HCT116 (cell line): ENCODE data around the gene SF3B1. TPM values are rescaled to one million over a fixed set of nuclear protein-coding genes. Genes with fewer than 3 reads are reported as not detected.

Experiments
- ATAC-seq: fragments of 200-7000 bp; cut with Tn5 transposase; 2 replicates; pipeline ENCODE4 v1.9.1; 2020; ENCODE audit warnings: mild to moderate bottlenecking, moderate library complexity
- BruUV-seq: library from RNA; stranded (reverse); fragments of 400-500 nt; replicated peaks from 2 replicates; lab custom pipeline; 2021; lab: Mats Ljungman, UMichigan
- CTCF ChIA-PET: fragments of 300-600 bp; sonication (Branson Sonifier 250); formaldehyde crosslinking; loops from one replicate; lab custom pipeline; 2021; ENCODE audit warnings: antibody characterized with exemption; lab: Charles Lee
- POLR2A ChIA-PET: fragments of 300-600, 350-600 bp; sonication (Branson Sonifier 250); formaldehyde crosslinking; loops from one replicate; lab custom pipeline; 2021; ENCODE audit warnings: antibody characterized with exemption; lab: Charles Lee
- RAD21 ChIA-PET, 2 experiments: fragments of 300-600 bp; sonication (Branson Sonifier 250); formaldehyde crosslinking; loops; one replicate each; lab custom pipeline; 2023; ENCODE audit warnings: low total read pairs in 2 of 2; ENCODE audit not compliant: uncharacterized antibody in 2 of 2, unreplicated experiment in 2 of 2, low non-redundant PET in 1 of 2; lab: Charles Lee
- DNase-seq: peaks from one replicate; pipeline ENCODE4 v3.0.0-alpha.2; 2010; ENCODE audit warnings: low read depth, low spot score
- H2AFZ ChIP-seq: fragments of 200-600 bp; shearing (Covaris generic), sonication (generic); 2 replicates; pipeline ENCODE4 v1.6.1; 2017; ENCODE audit warnings: low read depth, mixed run types, mixed read lengths, antibody characterized with exemption, low read length; ENCODE audit not compliant: poor library complexity, severe bottlenecking
- H3K27ac ChIP-seq: 2 replicates; pipeline ENCODE4 v1.5.1; 2012; ENCODE audit warnings: low read depth, low read length
- H3K27me3 ChIP-seq: fragments of 200-600 bp; sonication (generic); 2 replicates; pipeline ENCODE4 v1.6.1; 2016; ENCODE audit warnings: mixed run types, low read length, mixed read lengths; ENCODE audit not compliant: insufficient read depth
- H3K36me3 ChIP-seq, 2 experiments: fragments of 200-500 bp in 1 of 2; fragments of 200-600 bp in 1 of 2; sonication (Bioruptor generic) in 1 of 2; sonication (generic) in 1 of 2; 2 replicates each; pipeline versions ENCODE4 v1.5.1 to v1.6.1; 2014 to 2016; ENCODE audit warnings: low read length in 2 of 2, inconsistent platforms in 1 of 2, mixed read lengths in 1 of 2, mixed run types in 1 of 2; ENCODE audit not compliant: insufficient read depth in 2 of 2, control insufficient read depth in 1 of 2
- H3K4me1 ChIP-seq, 2 experiments: fragments of 200-600 bp in 1 of 2; sonication (generic) in 1 of 2; 2 replicates each; pipeline versions ENCODE4 v1.5.1 to v1.6.1; 2012 to 2017; ENCODE audit warnings: low read length in 2 of 2, inconsistent platforms in 1 of 2, mild to moderate bottlenecking in 1 of 2, mixed read lengths in 1 of 2, mixed run types in 1 of 2, moderate library complexity in 1 of 2; ENCODE audit not compliant: insufficient read depth in 2 of 2, control insufficient read depth in 1 of 2
- H3K4me2 ChIP-seq: fragments of 200-600 bp; sonication (generic); 2 replicates; pipeline ENCODE4 v1.6.1; 2017; ENCODE audit warnings: mixed run types, low read length, mixed read lengths
- H3K4me3 ChIP-seq, 2 experiments: fragments of 200-600 bp in 1 of 2; sonication (generic) in 1 of 2; replicated peaks in 1 of 2; 2 replicates each; pipeline ENCODE4 v1.5.1; 2011 to 2016; ENCODE audit warnings: low read length in 2 of 2, control low read depth in 1 of 2, low read depth in 1 of 2, mild to moderate bottlenecking in 1 of 2, mixed read lengths in 1 of 2, mixed run types in 1 of 2
- H3K79me2 ChIP-seq: fragments of 200-600 bp; sonication (generic); 2 replicates; pipeline ENCODE4 v1.6.1; 2017; ENCODE audit warnings: mild to moderate bottlenecking, mixed run types, low read length, moderate library complexity, mixed read lengths; ENCODE audit not compliant: insufficient read depth
- H3K9ac ChIP-seq: fragments of 200-600 bp; sonication (generic); 2 replicates; pipeline ENCODE4 v1.6.1; 2016; ENCODE audit warnings: low read length, mixed read lengths
- H3K9me2 ChIP-seq: fragments of 200-600 bp; sonication (generic), shearing (Covaris generic); 2 replicates; pipeline ENCODE4 v1.6.1; 2017; ENCODE audit warnings: mixed run types, mild to moderate bottlenecking, moderate library complexity; ENCODE audit not compliant: insufficient read depth
- H3K9me3 ChIP-seq, 2 experiments: fragments of 200-500 bp in 1 of 2; fragments of 200-600 bp in 1 of 2; sonication (Bioruptor generic) in 1 of 2; sonication (generic) in 1 of 2; 2 replicates each; pipeline ENCODE4 v1.6.1; 2014 to 2017; ENCODE audit warnings: low read length in 2 of 2, mixed read lengths in 2 of 2, inconsistent platforms in 1 of 2, low read depth in 1 of 2, mild to moderate bottlenecking in 1 of 2, mixed run types in 1 of 2, moderate library complexity in 1 of 2; ENCODE audit not compliant: control insufficient read depth in 1 of 2, insufficient read depth in 1 of 2
- H4K20me1 ChIP-seq: fragments of 200-600 bp; sonication (generic), shearing (Covaris generic); 2 replicates; pipeline ENCODE4 v1.6.1; 2017; ENCODE audit warnings: mixed run types, mild to moderate bottlenecking, moderate library complexity; ENCODE audit not compliant: insufficient read depth
- JUND ChIP-seq: IDR thresholded peaks from 2 replicates; pipeline ENCODE4 v1.6.1; 2012
- MAX ChIP-seq: IDR thresholded peaks from 2 replicates; pipeline ENCODE4 v1.6.1; 2012
- REST ChIP-seq: IDR thresholded peaks from 2 replicates; pipeline ENCODE4 v1.6.1; 2012; ENCODE audit warnings: low read depth
- SIN3A ChIP-seq: IDR thresholded peaks from 2 replicates; pipeline ENCODE4 v1.6.1; 2012; ENCODE audit warnings: low read depth
- SP1 ChIP-seq: IDR thresholded peaks from 2 replicates; pipeline ENCODE4 v1.6.1; 2012; ENCODE audit warnings: low read depth
- TCF7L2 ChIP-seq: IDR thresholded peaks from 2 replicates; pipeline ENCODE4 v1.7.0; 2011; ENCODE audit warnings: borderline replicate concordance, inconsistent platforms; ENCODE audit not compliant: insufficient read depth, insufficient read length; ENCODE audit errors: extremely low read depth
- YY1 ChIP-seq: IDR thresholded peaks from 2 replicates; pipeline ENCODE4 v1.6.1; 2011; ENCODE audit warnings: low read length, low read depth, moderate library complexity, mild to moderate bottlenecking; ENCODE audit not compliant: insufficient replicate concordance; ENCODE audit errors: extremely low read depth
- intact Hi-C: fragments of 100-400 bp; cut with micrococcal nuclease; formaldehyde crosslinking; loops from 2 replicates; pipeline ENCODE4 v1.10.0; 2022
- total RNA-seq: library from RNA; stranded (reverse); gene quantifications from one replicate; pipeline ENCODE4 v1.2.1, GENCODE V29; 2021; ENCODE audit not compliant: unreplicated experiment

The SF3B1 gene
- total RNA-seq, 1 experiment from 2014 or later = 282 TPM

- TF ChIP-seq YY1 = no peak
- TF ChIP-seq SIN3A = no peak
Measured at GRCh38 chr2:197464175-197464574, 29.3 kb upstream of the SF3B1 start (continued).

DNA sequence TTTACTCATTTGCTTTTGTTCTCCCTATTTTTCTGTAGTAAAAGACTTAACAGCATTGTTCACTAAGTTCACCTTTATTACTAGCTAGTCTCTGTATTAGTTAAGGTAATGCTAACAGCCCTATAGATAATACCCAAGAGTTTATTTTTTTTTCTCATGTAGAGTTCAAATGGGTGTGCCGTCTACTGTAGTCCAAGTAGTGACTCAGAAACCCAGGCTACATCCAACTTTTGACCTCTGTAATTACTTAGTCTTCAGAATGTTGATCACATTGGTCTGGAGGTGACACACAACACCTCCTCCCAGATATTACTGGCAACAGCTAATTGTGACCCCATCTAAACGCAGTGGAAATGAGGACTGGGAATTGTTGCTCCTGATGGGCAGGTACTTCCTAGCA, 26.2 kb upstream of the SF3B1 start:
- RAD21 ChIA-PET = no interaction called here
- CTCF ChIA-PET = no interaction called here
- peaks cover 47% of the 10 kb centered on the region for H3K79me2 ChIP-seq
- H3K4me3 ChIP-seq = no peak overlapping the region
- H3K27ac ChIP-seq = no peak overlapping the region
- H3K4me2 ChIP-seq = no peak overlapping the region; the same call in 1 of the 2 replicates
- peaks cover 0 to 9% of the 10 kb centered on the region in 2 experiments; a peak in 2 of 4 replicates for H3K4me1 ChIP-seq
- H3K9ac ChIP-seq = no peak overlapping the region
- H2AFZ ChIP-seq = no peak overlapping the region
- H4K20me1 ChIP-seq = no peaks in the 10 kb centered on the region
- peaks cover 6% of the 10 kb centered on the region in 2 experiments; a peak in 2 of 4 replicates for H3K36me3 ChIP-seq
- ATAC-seq (peak; percentile 42), DNase-seq (no peak)
- no peak for TF ChIP-seq YY1
- no peak for TF ChIP-seq TCF7L2
- TF ChIP-seq SP1 = no peak
- TF ChIP-seq MAX = no peak
- TF ChIP-seq SIN3A = no peak
- TF ChIP-seq REST = no peak
- no peak for TF ChIP-seq JUND
- no peaks in the 10 kb centered on the region for H3K9me2 ChIP-seq
- intact Hi-C loops = no loop called here
- POLR2A ChIA-PET = no interaction called here
- no TSS peak for BruUV-seq
- H3K9me3 ChIP-seq = no peaks in the 10 kb centered on the region
- no peaks in the 10 kb centered on the region for H3K27me3 ChIP-seq
